ENCODE data around the gene TSHZ3.

TSHZ3 gene, protein sequence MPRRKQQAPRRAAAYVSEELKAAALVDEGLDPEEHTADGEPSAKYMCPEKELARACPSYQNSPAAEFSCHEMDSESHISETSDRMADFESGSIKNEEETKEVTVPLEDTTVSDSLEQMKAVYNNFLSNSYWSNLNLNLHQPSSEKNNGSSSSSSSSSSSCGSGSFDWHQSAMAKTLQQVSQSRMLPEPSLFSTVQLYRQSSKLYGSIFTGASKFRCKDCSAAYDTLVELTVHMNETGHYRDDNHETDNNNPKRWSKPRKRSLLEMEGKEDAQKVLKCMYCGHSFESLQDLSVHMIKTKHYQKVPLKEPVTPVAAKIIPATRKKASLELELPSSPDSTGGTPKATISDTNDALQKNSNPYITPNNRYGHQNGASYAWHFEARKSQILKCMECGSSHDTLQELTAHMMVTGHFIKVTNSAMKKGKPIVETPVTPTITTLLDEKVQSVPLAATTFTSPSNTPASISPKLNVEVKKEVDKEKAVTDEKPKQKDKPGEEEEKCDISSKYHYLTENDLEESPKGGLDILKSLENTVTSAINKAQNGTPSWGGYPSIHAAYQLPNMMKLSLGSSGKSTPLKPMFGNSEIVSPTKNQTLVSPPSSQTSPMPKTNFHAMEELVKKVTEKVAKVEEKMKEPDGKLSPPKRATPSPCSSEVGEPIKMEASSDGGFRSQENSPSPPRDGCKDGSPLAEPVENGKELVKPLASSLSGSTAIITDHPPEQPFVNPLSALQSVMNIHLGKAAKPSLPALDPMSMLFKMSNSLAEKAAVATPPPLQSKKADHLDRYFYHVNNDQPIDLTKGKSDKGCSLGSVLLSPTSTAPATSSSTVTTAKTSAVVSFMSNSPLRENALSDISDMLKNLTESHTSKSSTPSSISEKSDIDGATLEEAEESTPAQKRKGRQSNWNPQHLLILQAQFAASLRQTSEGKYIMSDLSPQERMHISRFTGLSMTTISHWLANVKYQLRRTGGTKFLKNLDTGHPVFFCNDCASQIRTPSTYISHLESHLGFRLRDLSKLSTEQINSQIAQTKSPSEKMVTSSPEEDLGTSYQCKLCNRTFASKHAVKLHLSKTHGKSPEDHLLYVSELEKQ

DNA sequence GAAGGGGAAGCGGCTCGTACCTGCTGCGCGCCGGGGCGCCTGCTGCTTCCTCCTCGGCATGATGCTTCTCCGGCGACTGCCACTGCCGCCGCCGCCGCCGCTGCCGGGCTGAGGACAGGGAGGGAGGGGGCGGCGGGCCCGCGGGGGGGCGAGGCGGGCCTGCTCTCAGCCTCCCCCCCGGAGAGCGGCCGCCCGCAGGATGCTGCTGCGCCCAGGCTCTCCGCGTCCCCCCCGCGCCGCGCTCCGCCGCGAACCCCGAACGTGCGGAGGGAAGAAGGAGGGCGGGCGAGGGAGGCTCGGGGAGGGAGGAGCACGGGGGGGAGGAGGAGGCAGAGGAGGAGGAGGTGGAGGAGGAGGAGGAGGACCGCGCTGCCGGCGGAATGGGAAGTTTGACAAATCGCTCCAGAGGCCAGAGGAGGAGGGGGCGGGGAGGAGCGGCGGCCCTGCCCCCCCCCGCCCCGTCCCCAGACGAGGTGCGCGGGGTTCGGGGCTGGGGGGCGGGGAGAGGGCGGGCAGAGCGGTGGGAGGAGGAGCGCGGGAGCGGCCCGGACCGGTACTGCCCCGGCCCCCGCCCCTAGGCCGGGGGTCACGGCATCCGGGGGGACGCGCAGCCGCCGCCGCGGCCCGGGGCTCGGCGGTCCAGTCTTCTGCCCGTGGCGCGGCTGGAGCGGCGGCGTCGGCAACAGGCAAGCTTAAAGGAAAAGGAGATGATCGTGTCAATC, at the start of gene TSHZ3:
Gene TSHZ3 (minus strand): TSS at position 277 of the 722 bp plus-strand sequence. CDS start 217 bp downstream, at position 60.
- peak; percentile 42 for DNase-seq (ENCODE audit: low spot score)

DNA sequence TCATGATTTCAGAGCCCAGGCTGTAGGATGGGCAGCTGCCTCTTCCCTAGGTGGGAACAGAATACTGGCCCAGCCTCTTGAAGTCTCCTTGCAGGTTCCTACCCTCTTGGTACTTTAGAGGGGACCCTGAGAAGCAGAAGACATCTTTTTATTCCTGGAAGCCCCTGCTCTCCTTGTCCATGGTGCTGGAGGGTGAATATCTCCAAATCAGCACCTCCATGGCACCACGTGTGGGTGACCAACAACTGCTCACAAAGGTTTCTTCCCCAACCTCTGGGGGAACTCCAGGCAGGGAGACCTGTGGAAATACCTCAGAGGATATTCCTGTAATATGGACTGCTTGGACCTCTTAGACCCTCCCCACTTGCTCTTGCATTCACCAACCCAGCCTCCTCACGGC, 48.1 kb upstream of the TSHZ3 start:
- no peak for DNase-seq (ENCODE audit: low spot score)

DNA sequence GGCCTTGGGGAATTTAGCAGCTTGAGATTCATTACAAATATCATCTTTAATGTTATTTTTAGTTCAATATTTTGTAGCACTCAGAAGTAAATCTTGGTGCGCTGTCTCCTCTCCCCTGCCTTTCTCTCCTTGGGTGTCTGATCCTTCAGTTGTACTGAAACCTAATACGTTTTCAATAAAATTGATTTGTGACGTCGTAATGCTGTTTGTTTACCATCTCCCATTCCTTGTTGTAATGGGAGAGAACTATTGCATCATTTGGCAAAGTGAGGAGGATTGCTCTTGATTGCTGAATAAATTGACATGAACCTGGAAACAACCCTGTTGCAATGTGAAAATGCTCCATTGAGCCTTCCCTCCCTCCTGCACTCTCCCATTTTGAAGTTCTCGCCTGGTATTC, 43.2 kb upstream of the TSHZ3 start:
- no peak for DNase-seq (ENCODE audit: low spot score)

DNA sequence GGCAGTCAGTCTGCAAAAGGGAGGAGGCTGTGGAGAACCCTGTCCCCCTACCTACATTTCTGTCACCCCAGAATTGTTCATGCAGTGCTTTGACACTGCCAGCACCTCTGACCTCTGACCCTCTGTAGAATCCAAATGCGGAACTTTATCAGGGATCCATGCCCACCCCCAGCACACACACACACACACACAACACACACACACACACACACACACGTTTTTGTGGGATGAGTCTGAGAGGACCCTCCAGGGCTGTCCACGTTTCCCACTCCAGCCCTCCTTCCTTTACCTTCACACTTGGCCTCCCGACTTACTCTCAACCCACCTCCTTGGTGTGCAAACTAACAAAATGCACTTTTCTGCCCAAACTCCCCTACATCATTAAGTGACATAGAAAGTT, 42.3 kb upstream of the TSHZ3 start:
- no peak for DNase-seq (ENCODE audit: low spot score)

DNA sequence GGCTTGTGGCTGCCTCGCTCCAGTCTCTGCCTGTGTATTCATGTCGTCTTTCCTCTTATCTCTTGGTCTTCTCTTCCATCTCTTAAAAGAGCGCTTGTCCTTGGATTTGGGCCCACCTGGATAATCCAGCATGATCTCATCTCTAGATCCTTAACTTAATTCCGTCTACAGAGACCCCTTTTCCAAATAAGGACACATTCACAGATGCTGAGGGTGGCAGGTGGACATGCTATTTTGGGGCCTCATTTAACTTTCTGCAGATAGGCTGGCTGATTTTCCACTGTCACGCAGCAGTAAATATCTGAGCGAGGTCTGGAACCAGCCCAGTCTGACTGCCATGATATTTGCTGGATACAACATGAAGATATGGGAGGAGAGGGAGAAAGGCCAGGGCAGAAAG, 41.5 kb upstream of the TSHZ3 start:
- DNase-seq (ENCODE audit: low spot score): no peak

DNA sequence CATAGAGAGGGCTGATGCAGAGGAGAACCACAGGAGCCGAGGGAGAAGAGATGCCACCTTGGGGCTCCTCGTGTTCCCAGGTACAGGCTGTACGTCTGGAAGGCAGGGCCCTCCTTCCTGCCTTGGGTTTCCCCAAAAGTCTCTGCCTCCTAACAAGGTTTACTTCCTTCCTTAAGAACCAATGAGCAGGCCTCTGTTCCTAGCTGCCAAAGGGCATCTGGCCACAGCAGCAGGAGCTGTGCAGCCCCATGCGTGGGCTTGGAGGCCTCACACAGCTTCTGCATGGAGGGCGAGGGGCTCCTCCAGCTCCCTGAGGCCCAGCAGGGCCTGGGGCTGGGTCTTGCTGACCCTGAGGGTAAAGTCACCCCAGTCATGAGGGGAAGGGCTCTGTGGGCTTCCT, 40.6 kb upstream of the TSHZ3 start:
- DNase-seq (ENCODE audit: low spot score): no peak

DNA sequence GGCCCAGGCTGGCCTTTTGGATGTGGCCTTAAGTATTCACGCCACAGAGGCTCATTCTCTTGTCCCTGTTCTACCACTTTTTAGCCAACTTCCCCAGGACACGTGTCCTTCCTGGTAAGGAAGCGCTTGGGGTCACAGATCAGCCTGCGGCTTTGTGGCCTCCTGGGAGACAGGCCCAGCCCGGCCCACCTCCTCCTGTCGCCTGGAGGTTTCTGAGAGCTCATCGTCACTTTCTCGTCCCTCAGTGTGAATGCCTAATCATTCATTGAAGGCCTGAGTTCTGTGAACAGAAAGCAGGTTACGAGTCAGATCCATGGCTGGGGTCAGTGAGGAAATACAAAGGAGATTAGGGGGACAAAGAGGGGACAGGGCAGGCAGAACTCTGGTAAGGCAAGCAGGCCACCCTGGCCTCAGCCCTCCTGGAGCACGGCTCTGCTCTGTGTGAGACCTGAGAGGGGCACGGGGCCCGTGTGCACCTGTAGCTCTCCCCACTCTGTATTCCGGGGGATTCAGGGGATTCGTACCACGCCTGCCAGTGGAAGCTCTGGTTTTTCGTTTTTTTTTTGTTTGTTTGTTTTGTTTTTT, 38.6 kb upstream of the TSHZ3 start:
- DNase-seq (ENCODE audit: low spot score): no peak

DNA sequence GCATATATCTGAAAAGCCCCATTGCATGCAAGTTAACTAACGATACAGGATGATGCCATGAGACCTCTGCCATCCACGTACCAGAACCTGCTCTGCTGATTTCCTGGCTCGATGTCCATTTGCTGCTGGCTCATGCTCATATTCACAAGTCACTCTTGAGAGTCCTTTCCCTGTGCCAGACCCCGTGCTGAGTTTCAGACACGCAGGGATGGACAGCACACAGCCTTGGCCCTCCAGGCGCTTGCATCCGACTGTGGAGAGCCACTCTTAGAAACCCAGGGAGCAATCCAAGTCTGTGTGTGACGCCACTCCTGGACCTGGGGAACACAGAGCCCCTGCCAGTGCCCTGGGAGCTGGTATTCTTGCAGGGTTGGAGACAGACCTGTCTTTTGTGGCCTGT, 37.6 kb upstream of the TSHZ3 start:
- DNase-seq (ENCODE audit: low spot score): no peak

DNA sequence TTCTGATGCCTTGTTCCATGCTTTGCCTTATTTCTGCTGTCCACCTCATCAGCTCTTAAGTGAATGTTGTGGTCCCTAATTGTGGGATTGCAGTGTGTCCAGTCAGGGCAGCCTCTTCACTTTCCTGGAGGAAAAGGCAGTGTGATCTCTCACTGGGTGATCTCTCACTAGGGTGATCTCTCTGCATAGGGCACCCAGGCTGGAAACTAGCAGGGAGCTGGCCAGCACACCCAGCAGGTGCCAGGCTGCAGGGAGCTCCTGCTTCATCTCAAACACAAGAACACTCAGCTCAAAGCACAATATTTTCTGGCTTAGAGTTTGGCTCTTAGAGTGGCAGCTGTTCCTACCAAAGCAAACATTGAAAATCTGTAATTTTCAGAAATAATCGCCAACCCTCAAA, 36.5 kb upstream of the TSHZ3 start:
- DNase-seq (ENCODE audit: low spot score): no peak

DNA sequence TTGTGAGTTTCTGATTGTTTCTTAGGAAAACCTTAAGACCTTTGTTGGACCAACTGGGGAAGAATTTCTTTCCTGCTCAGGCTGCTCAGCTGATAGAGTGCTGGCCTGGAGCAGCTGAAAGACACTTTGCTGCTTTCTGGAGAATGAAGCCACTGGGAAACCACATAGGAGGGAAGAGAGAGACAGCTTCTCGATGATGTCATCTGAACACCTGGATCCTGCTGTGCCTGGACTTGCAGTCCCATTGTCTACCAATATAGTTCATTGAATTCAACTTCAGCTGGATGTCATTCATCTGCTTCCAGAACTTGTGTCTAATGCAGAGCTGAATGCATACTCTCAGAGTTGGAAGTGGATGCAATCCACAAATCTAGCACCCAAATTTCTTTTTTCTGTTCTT, 34.3 kb upstream of the TSHZ3 start:
- DNase-seq (ENCODE audit: low spot score): no peak

DNA sequence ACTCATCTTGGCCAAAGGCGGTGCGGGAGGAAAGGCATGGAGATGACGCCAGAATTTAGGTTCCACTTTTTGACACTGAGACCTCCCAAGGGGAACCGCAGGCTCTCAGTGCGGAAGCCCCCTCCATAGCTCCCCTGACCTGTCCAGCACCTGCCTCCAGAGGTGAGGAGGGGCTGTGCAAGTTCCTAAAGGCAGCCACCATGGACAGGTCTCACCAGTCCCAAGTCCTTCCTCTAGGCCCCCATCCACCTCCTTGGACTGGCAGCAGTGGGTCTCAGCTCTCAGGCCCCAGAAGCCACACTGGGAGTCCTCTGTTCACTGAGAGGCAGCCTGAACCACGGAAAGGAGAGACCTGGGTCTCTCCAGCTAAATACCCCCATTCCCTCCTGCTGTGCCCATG, 31.6 kb upstream of the TSHZ3 start:
- no peak for DNase-seq (ENCODE audit: low spot score)

DNA sequence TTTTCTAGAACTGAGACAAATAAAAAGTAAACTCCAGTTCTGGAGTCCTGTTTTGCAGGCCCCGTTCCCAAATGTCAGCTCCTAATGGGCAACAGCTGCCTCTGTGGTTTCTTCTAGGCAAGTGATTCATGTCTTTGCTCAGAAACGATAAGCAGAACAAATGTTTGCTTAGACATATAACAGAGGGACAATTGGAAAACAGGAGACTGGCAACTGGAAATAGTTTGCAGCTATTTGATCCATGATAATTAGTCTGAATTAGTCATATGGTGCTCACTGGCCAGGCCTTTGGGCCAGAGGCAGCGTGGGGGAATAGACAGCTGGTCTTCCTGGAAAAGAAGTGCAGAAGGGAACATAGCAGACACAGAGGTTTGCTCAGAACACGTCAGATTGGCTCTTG, 29.2 kb upstream of the TSHZ3 start:
- no peak for DNase-seq (ENCODE audit: low spot score)

DNA sequence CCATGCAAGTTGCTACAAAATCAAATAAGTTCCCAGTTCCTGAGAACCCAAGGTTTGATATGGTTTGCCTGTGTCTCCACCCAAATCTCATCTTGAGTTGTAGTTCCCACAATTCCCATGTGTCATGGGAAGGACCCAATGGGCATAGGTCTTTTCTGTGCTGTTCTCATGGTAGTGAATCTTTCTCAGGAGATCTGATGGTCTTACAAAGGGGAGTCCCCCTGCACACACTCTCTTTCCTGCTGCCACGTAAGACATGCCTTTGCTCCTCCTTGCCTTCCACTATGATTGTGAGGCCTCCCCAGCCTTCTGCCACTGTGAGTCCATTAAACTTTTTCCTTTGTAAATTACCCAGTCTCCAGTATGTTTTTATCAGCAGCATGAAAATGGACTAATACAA, 28.5 kb upstream of the TSHZ3 start:
- no peak for DNase-seq (ENCODE audit: low spot score)

DNA sequence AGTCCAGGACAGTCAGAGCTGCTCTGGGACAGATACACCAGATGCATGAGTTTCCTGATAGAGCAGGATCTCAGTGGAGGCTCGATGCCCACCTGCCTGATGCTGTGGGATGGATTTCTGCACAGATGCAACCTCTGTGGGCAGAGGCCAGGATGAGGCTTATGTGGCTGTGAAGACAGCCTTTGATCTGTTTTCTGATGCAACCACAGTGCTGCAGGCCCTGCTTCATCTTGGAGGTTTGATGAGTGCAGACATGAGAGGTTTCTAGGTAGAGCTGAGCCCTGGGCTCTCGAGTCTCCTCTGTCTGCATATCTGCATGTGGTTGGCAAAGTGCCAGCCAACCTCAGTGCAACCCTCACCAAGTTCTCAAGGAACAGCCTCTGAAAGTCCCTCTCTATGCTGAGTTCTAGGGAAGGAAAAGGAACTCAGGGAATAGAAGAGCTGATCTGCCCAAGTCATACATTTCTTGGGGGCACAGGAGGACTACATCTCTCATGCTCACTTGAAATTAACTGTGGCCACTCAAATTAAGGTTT, 23.1 kb upstream of the TSHZ3 start:
- no peak for DNase-seq (ENCODE audit: low spot score)

DNA sequence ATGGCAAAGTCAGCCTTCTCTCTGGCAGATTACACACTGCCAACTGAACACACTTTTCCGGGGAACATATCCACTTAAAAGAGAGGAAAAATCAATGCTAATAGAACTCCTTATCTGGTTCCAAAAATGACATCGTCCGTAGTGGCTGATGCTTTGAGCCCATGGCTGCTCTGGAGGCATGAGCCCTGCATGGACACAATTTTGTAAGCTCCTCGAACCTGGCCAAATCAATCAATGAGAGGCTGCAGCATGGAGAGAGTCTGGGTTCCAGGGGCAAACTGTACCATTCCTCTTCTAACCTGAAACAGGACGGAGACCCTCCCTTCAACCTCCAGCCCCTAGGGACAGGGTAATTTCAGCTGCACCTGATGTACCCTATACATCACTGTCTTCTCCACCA, 21.0 kb upstream of the TSHZ3 start:
- DNase-seq (ENCODE audit: low spot score): no peak

DNA sequence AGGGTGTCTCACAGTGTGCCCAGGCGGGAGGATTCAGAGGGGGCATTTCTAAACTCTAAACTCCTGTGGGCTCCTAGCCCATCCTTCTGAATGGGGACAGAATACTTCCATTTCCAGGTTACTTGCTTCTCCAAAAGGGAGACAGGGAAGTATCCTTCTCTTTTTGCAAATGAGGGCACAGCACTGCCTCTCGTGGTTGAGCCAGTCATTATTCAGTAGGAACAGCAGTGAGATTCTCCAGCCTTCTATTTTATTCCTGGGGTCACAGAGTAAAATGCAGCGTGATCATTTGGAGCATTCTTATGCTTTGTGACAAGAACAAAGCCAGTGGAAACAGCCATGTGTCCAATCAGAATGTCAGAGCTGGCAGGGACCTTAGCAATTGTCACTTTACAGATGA, 15.7 kb upstream of the TSHZ3 start:
- no peak for DNase-seq (ENCODE audit: low spot score)

DNA sequence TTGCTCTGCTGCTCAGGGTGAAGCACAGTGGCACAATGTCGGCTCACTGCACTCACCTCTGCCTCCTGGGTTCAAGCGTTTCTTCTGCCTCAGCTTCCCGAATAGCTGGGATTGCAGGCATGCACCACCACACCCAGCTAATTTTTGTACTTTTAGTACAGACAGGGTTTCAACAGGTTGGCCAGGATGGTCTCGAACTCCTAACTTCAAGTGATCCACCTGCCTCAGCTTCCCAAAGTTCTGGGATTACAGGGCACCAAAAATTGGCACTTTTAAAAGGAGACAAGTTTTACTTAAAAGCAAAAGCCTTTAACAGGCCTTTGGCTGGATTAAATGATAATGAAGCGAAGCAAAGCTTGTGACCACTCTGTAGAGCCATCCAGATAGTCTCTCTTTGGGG, 12.5 kb upstream of the TSHZ3 start:
- no peak for DNase-seq (ENCODE audit: low spot score)

DNA sequence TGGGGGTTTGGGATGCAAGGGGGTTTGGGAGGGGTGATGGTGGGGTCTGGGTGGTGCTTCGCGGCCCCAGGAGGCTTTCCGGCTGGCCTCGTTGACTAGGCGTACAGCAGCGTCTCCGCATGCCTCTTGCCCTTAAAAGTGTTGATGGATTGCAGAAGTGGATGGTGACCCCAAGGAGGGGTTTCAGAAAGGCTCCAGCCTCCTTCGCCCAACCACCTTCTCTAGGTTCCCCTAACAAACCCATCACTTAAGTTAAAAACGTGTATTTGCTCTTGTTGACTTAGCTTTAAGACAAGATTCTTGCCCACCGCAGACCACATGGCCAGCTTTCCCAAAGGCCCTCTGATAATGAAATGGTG, 8.1 kb upstream of the TSHZ3 start:
- no peak for DNase-seq (ENCODE audit: low spot score)

DNA sequence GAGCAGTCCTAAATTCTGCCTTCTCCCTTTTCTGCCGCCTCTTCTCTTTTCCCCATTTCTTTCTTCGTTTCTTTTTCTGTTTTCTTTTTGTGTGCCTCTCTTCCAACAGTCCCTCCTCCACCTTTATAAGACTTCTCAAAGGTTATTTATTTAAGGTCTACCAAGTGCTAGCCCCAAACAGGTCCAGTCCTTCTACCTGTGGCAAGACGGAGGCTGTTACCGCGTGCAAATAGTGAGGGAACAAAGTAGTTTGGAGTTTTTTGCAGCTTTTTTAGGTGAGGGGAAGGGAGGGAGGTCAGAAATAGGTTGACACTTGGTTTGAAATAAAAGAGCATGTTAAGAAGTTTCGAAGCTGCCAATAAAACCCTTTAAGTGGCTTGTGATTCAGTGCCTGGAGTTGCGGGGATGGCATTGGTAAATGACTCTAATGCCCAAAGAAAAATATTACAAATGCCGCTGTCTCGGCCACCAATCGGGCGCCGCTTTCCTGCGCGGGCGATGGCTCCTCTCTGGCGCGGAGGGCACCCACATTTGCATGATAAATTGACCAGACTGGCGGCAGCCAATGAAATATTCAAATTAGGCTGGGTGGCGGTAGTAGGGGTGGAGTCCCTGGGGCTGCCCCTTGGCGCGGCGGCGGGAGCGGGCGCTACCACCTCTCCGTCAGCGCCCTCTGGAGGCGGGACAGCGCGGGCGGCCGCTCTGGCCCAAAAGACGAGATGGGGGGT, 7.5 kb upstream of the TSHZ3 start:
- DNase-seq (ENCODE audit: low spot score): no peak

DNA sequence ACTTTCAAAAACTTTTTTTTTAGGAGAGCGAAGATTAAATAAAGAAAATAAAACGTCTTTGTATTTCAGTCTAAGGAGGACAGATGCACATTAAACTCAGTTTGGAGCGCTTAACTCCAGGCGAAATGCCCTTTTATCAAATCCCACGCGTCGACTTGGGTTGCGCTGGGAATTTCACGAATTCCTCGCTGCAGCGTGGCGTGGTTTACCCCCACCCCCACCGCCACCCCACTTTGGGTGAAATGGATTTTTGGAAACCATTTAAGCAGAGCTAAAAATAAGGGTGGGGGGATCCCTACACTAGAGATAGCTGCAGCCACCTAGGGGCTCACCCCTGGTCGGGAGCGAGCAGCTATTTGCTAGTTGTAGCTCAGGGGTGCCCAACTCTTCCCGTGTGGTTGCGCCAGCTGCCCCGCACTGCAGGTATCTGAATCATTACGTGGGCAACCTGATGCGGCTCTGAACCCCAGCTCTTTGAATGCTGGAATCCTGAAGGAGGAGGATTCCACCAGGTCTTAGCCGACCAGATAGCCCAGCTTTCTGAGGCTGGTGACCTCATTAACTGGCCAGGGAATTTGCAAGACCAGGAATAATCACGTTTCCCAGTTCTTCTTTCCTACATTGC, 6.5 kb upstream of the TSHZ3 start:
- no peak for DNase-seq (ENCODE audit: low spot score)

All from globus pallidus (tissue), 1 donor.